Cardiac muscle cell (in vitro differentiated cells and primary cell): Measurements from ENCODE around the gene GLRB. TPM values are rescaled to one million over a fixed set of nuclear protein-coding genes. Genes with fewer than 3 reads are reported as not detected.

Source experiments
- DNase-seq, 2 donors: peaks; one replicate each; pipeline versions ENCODE4 v3.0.0 to v3.0.0-alpha.2; 2010 to 2017; ENCODE audit warnings: low read depth in 1 of 2, low spot score in 1 of 2
- H3K27ac ChIP-seq: fragments of 200-600 bp; sonication (generic); 2 replicates; pipeline ENCODE4 v1.5.1; 2016
- H3K27me3 ChIP-seq: fragments of 200-600 bp; sonication (generic); 2 replicates; pipeline ENCODE4 v1.6.0; 2016; ENCODE audit warnings: control low read depth
- H3K36me3 ChIP-seq: fragments of 200-600 bp; sonication (generic); 2 replicates; pipeline ENCODE4 v1.5.1; 2016; ENCODE audit warnings: control low read depth
- H3K4me1 ChIP-seq: fragments of 200-600 bp; sonication (generic); 2 replicates; pipeline ENCODE4 v1.8.1; 2017; ENCODE audit warnings: low read depth, mild to moderate bottlenecking, mixed run types
- H3K4me3 ChIP-seq: fragments of 200-600 bp; sonication (generic); 2 replicates; pipeline ENCODE4 v1.5.1; 2016; ENCODE audit warnings: mild to moderate bottlenecking
- H3K9me3 ChIP-seq: fragments of 200-600 bp; sonication (generic); 2 replicates; pipeline ENCODE4 v1.5.1; 2017; ENCODE audit warnings: low read depth, mild to moderate bottlenecking, control low read depth
- polyA plus RNA-seq: library from polyadenylated mRNA; unstranded; fragments of >200 nt; fragmentation: Nextera tagmentation; extraction: Ambion mirVana; gene quantifications from 2 replicates; pipeline ENCODE4 v1.2.1, GENCODE V29; 2016
- total RNA-seq: library from RNA; depleted of rRNA; stranded (reverse); fragments of >200 nt; gene quantifications from 2 replicates; pipeline ENCODE4 v1.2.3, GENCODE V29; 2016
- TF ChIP-seq, protein P1 (sequence below): IDR thresholded peaks from 2 replicates; pipeline ENCODE4 v1.5.1; 2012; ENCODE audit warnings: low read depth, mild to moderate bottlenecking, low read length

GLRB gene
- total and polyA plus RNA-seq, 2 experiments from 2014 or later: 2.5 to 2.6 TPM

DNA sequence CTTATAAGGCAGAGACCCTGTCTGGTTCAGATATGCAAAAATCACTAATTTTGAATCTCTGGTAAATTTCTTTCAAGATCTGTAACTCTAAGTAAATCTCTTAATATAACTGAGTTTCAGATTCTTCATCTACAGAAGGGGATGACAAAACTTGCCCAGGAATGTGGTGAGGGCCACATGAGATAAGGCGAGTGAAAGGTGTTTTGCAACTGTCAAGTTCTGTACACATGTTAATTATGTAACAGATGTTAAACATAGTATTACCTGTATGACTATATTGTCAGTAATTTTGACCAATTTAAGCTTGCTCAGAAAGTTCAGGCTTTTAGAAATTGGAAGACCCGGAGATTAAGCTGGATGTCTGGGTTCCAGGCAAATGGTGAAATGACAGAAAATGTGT is 549 bp upstream of the GLRB start:
- DNase-seq: no peak
- TF ChIP-seq, protein P1, sequence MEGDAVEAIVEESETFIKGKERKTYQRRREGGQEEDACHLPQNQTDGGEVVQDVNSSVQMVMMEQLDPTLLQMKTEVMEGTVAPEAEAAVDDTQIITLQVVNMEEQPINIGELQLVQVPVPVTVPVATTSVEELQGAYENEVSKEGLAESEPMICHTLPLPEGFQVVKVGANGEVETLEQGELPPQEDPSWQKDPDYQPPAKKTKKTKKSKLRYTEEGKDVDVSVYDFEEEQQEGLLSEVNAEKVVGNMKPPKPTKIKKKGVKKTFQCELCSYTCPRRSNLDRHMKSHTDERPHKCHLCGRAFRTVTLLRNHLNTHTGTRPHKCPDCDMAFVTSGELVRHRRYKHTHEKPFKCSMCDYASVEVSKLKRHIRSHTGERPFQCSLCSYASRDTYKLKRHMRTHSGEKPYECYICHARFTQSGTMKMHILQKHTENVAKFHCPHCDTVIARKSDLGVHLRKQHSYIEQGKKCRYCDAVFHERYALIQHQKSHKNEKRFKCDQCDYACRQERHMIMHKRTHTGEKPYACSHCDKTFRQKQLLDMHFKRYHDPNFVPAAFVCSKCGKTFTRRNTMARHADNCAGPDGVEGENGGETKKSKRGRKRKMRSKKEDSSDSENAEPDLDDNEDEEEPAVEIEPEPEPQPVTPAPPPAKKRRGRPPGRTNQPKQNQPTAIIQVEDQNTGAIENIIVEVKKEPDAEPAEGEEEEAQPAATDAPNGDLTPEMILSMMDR: no peak
- Histone ChIP-seq H3K27me3 (peaks cover 67% of the 10 kb centered on the region), H3K36me3 (no peaks in the 10 kb centered on the region), H3K27ac (no peak overlapping the region), H3K9me3 (no peaks in the 10 kb centered on the region), H3K4me3 (peak overlapping the region; percentile 83), H3K4me1 (no peaks in the 10 kb centered on the region)

DNA sequence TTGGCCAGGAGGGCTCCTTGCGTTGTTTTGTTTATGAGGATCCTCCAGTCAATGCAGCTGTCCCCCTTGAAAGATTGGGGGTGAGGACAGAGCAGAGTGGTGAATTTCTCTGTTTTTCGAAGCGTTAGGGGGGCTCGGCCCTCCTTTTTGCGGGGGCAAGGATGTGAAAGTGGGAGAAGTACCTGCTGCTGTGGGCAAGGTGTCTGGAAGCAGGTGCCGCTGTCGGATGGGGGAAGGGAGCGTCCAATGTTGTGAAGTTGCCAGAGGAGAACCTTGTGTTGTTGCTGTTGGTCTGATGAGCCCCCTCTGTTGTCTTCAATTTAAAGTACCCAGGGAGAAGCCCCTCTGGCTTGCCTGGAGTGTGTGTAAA is 613 bp downstream of the GLRB start:
- Histone ChIP-seq H3K27ac (no peak overlapping the region), H3K4me1 (no peaks in the 10 kb centered on the region), H3K27me3 (peaks cover 67% of the 10 kb centered on the region), H3K36me3 (no peaks in the 10 kb centered on the region), H3K4me3 (peak overlapping the region; percentile 83), H3K9me3 (no peaks in the 10 kb centered on the region)
- TF ChIP-seq, protein P1: no peak
- no peak for DNase-seq

DNA sequence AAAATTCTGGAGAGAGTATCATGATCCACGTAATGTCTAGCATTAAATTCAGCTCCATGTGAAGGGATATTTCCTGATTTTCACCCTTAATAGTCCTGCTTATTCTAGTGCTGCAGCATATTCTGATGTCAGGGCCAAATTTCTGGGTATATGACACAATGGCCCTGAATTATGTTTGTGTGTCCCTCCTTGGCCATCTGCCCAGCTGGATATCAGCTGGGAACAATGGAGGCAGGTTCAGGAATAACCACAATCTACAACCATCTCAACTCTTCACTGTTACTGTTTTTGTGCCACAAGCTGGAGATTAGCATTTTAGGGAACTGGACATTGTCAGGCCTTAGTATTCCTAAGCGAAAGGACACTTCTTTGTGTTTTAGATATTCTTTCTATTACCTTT is 3.5 kb downstream of the GLRB start:
- peaks cover 52% of the 10 kb centered on the region for H3K27me3 ChIP-seq
- no peaks in the 10 kb centered on the region for H3K9me3 ChIP-seq
- H3K4me1 ChIP-seq: no peaks in the 10 kb centered on the region
- DNase-seq: no peak
- no peak overlapping the region for H3K27ac ChIP-seq
- no peak overlapping the region for H3K4me3 ChIP-seq
- H3K36me3 ChIP-seq: no peaks in the 10 kb centered on the region
- TF ChIP-seq, protein P1: no peak

DNA sequence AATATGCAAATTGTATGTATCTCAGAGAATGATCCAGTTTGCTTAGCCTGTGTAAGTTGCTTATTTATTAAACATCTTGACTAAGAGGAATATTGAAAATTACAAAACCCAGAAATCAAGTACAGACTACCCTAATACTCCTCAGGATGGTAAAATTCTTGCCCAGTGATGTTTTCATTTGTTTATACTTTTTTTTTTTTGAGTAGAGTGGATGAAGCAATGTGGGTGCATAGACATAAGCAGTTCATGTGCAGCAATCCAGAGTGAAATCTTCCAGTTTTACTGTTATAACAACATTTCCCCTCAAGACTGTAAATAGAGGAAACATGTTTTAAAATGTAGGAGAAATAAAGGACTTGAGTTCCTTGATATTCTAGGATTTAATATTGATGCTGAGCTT is 4.7 kb downstream of the GLRB start:
- Histone ChIP-seq H3K27me3 (peaks cover 40% of the 10 kb centered on the region), H3K4me3 (no peak overlapping the region), H3K36me3 (no peaks in the 10 kb centered on the region), H3K4me1 (no peaks in the 10 kb centered on the region), H3K27ac (no peak overlapping the region), H3K9me3 (no peaks in the 10 kb centered on the region)
- TF ChIP-seq, protein P1: no peak
- DNase-seq: no peak

DNA sequence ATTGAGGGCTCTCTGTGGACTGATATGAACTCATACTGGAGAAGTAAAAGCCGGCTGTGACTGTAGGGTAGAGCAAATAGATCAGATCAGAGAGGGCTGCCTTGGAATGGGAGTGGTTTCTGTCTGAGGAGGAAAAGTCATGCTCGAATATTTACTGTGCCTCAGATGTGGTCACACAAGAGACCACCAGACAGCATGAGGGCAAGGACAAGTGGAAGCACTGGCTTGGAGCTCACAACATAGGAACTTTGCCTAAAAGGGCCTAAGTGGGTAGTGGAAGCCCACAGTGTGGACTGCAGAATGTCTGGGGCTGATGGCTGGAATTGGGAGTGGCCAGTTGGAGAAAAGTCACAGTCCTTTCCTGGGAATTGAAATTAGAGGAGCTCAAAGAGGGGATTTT is 19.8 kb downstream of the GLRB start:
- Histone ChIP-seq H3K4me1 (no peaks in the 10 kb centered on the region), H3K4me3 (no peak overlapping the region), H3K27ac (no peak overlapping the region), H3K36me3 (no peaks in the 10 kb centered on the region), H3K27me3 (no peaks in the 10 kb centered on the region), H3K9me3 (no peaks in the 10 kb centered on the region)
- no peak for DNase-seq
- TF ChIP-seq, protein P1: no peak

DNA sequence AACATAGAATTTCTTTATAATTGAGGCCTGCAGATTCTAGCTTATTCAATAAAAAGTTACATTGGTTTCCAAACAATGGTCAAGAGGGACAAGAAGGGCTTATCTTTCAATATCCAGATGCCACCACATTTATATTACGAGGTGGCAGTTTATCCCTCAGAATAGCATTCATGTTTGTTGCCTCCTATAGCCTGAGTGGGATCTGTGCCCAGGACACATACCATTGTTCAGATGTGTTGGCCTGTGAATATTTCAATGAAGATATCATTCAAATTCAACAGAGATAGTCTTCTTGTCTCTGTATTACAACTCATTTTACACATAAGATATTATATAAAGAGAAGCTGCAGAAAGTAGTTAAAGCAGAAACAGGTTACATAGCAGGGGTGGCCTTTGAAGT is 20.5 kb downstream of the GLRB start:
- H3K27me3 ChIP-seq: no peaks in the 10 kb centered on the region

More for the DNA sequence above, 20.5 kb downstream of the GLRB start:
- H3K4me1 ChIP-seq: no peaks in the 10 kb centered on the region
- no peaks in the 10 kb centered on the region for H3K9me3 ChIP-seq
- TF ChIP-seq, protein P1: no peak
- no peak overlapping the region for H3K4me3 ChIP-seq
- no peak overlapping the region for H3K27ac ChIP-seq
- DNase-seq: no peak
- no peaks in the 10 kb centered on the region for H3K36me3 ChIP-seq
